ENCODE data around the gene PAX5. TPM values are rescaled to one million over a fixed set of nuclear protein-coding genes. Genes with fewer than 3 reads are reported as not detected.

Gene PAX5
- total RNA-seq, 1 experiment from 2014 or later, result 0.39 TPM

GRCh38 chr9:36896296-36896695, 137.8 kb downstream of the PAX5 start:
- no peak overlapping the region for H2BK120ac ChIP-seq (ENCODE audit: low read depth, low read length, poor library complexity, severe bottlenecking)
- no peaks in the 10 kb centered on the region for H3K9me3 ChIP-seq (ENCODE audit: control insufficient read depth, low read depth, low read length)
- H2BK12ac ChIP-seq (ENCODE audit: insufficient read length, low read depth, low read length), result no peak overlapping the region
- H4K8ac ChIP-seq (replicated peaks; ENCODE audit: insufficient read length, low read depth, low read length), result no peak overlapping the region
- no peak overlapping the region for H4K91ac ChIP-seq (ENCODE audit: insufficient read length, low read depth, low read length)
- H3K79me1 ChIP-seq (ENCODE audit: insufficient read depth, low read depth, low read length, poor library complexity, severe bottlenecking), result no peaks in the 10 kb centered on the region
- no peak overlapping the region; the same call in 1 of the 2 replicates for H3K14ac ChIP-seq (ENCODE audit: insufficient read depth, low read length)
- TF ChIP-seq CTCF (conservative IDR thresholded peaks at IDR 0.05), result no peak
- H2AFZ ChIP-seq (ENCODE audit: low read length), result no peak overlapping the region
- H3K56ac ChIP-seq (ENCODE audit: insufficient read length, low read depth, low read length), result no peak overlapping the region
- H3K4me1 ChIP-seq (ENCODE audit: insufficient read depth, low read length), result no peaks in the 10 kb centered on the region
- Mint-ChIP-seq H3K4me1 (peaks cover 15 to 35% of the 10 kb centered on the region in 2 experiments), H3K4me3 (no peak overlapping the region), H3K9me3 (no peaks in the 10 kb centered on the region; a peak in 1 of 5 replicates), H3K27me3 (ENCODE audit: low read depth) (peaks cover 6% of the 10 kb centered on the region), H3K36me3 (ENCODE audit: insufficient read depth in 1 of 3, low read depth in 3 of 3) (no peaks in the 10 kb centered on the region), H3K27ac (no peak overlapping the region)
- no peaks in the 10 kb centered on the region for H4K20me1 ChIP-seq (ENCODE audit: control insufficient read depth, insufficient read depth, insufficient read length)
- peak; percentile 20 for DNase-seq
- WGBS (ENCODE audit: extremely low coverage, insufficient read length, low lambda C conversion rate), result no CpG with 5 or more reads among the region's 6 CpGs
- H2BK5ac ChIP-seq (ENCODE audit: insufficient read length, low read length), result no peak overlapping the region
- H2BK20ac ChIP-seq (ENCODE audit: low read depth, low read length, poor library complexity, severe bottlenecking), result no peak overlapping the region
- no peak overlapping the region for H3K23ac ChIP-seq (ENCODE audit: insufficient read length, low read depth, low read length)
- H3K27ac ChIP-seq (ENCODE audit: insufficient read length, low read depth, low read length), result no peak overlapping the region
- H3K79me2 ChIP-seq (ENCODE audit: insufficient read depth, low read length), result no peaks in the 10 kb centered on the region
- H3K27me3 ChIP-seq (ENCODE audit: insufficient read depth, low read length), result no peaks in the 10 kb centered on the region; the same call in 1 of the 2 replicates
- H3K4ac ChIP-seq (ENCODE audit: low read depth, low read length), result no peak overlapping the region
- no peaks in the 10 kb centered on the region for H3K23me2 ChIP-seq (ENCODE audit: insufficient read length, low read depth, low read length, poor library complexity, severe bottlenecking)
- H2BK15ac ChIP-seq (ENCODE audit: low read depth, low read length), result no peak overlapping the region
- H3K9ac ChIP-seq (ENCODE audit: extremely low read depth, insufficient read length, low read length), result no peak overlapping the region
- no peak overlapping the region for H2AK5ac ChIP-seq (ENCODE audit: insufficient read length, low read length)
- H4K5ac ChIP-seq (ENCODE audit: insufficient read length, low read depth, low read length), result no peak overlapping the region
- no peak overlapping the region for H3T11ph ChIP-seq (ENCODE audit: low read length)
- no peak overlapping the region for H3K4me2 ChIP-seq (ENCODE audit: insufficient read depth, insufficient read length, low read length)
- H3K18ac ChIP-seq (ENCODE audit: insufficient read length, low read depth, low read length), result no peak overlapping the region
